K562 (cell line): ENCODE data around the gene PDE11A. TPM values are rescaled to one million over a fixed set of nuclear protein-coding genes. Genes with fewer than 3 reads are reported as not detected.
A peak's percentile ranks its signal among the peaks of the same experiment; 100 is the strongest.

ENCODE experiments used
- ESRRA ChIP-seq: fragments of 450-650 bp; IDR thresholded peaks from 2 replicates; pipeline ENCODE4 v1.6.1; 2014; ENCODE audit warnings: low read depth, mild to moderate bottlenecking, moderate library complexity, borderline replicate concordance
- FOXA1 ChIP-seq: fragments of 450-650 bp; IDR thresholded peaks from 2 replicates; pipeline ENCODE4 v1.6.1; 2016; ENCODE audit warnings: mild to moderate bottlenecking, borderline replicate concordance
- HMG20B ChIP-seq: fragments of 250-450 bp; sonication (Bioruptor Pico); IDR thresholded peaks from 2 replicates; pipeline ENCODE4 v1.5.0; 2021; ENCODE audit warnings: mild to moderate bottlenecking
- MTA1 ChIP-seq: fragments of 450-650 bp; IDR thresholded peaks from 2 replicates; pipeline ENCODE4 v1.6.1; 2017; ENCODE audit warnings: borderline replicate concordance
- POLR2G ChIP-seq: fragments of 200-400 bp; formaldehyde crosslinking; IDR thresholded peaks from 2 replicates; pipeline ENCODE4 v1.6.1; 2017; ENCODE audit warnings: low read depth, mild to moderate bottlenecking, antibody characterized with exemption, low read length, moderate library complexity
- SNAPC5 ChIP-seq: fragments of 250-450 bp; sonication (Bioruptor Pico); IDR thresholded peaks from 2 replicates; pipeline ENCODE4 v1.8.0; 2021; ENCODE audit warnings: moderate library complexity, mild to moderate bottlenecking, inconsistent platforms
- SRSF7 ChIP-seq: fragments of 200-400 bp; formaldehyde crosslinking; optimal IDR thresholded peaks from 2 replicates; pipeline ENCODE3; 2017; ENCODE audit warnings: mild to moderate bottlenecking, low read depth, low read length
- SUPT5H ChIP-seq: fragments of 450-650 bp; IDR thresholded peaks from 2 replicates; pipeline ENCODE4 v1.6.1; 2016
- ZNF766 ChIP-seq: fragments of 200-800 bp; sonication (Bioruptor generic); conservative IDR thresholded peaks from 2 replicates; pipeline ENCODE4 v1.6.1; 2016; ENCODE audit warnings: missing genetic modification characterization, missing compliant biosample characterization
- polyA plus RNA-seq, 8 experiments: library from polyadenylated mRNA; depleted of rRNA in 4 of 8; stranded (reverse) in 5 of 8; unstranded in 3 of 8; fragments of >200 nt; fragmentation: Nextera tagmentation in 2 of 8; fragmentation: Illumina TruSeq in 1 of 8; extraction: Ambion mirVana in 2 of 8; extraction: Trizol in 1 of 8; gene quantifications; 2 replicates each; pipeline versions ENCODE4 v1.2.1 to v1.2.3, GENCODE V29; 2011 to 2014; ENCODE audit warnings: inconsistent platforms in 1 of 8, missing spikeins in 1 of 8
- total RNA-seq, 7 experiments: library from RNA; depleted of rRNA in 6 of 7; stranded (reverse); fragments of >200 nt in 6 of 7; fragmentation: Illumina TruSeq in 2 of 7; extraction: Trizol in 2 of 7; gene quantifications; 2 replicates each; pipeline versions ENCODE4 v1.2.1 to v1.2.3, GENCODE V29; 2011 to 2021; ENCODE audit warnings: low replicate concordance in 1 of 7
- TF ChIP-seq, protein P1 (sequence below), 3 experiments: fragments of 200-800 bp in 1 of 3; sonication (Bioruptor generic) in 1 of 3; sonication (generic) in 1 of 3; formaldehyde crosslinking in 1 of 3; IDR thresholded peaks; 2 replicates each; pipeline versions ENCODE4 v1.6.1 to v1.8.0; 2016 to 2022; ENCODE audit warnings: mild to moderate bottlenecking in 2 of 3, missing compliant biosample characterization in 2 of 3, missing genetic modification characterization in 2 of 3, missing genetic modification reagents in 1 of 3
- TF ChIP-seq, protein P2 (sequence below): fragments of 450-650 bp; formaldehyde crosslinking; IDR thresholded peaks from 2 replicates; pipeline ENCODE4 v1.4.0; 2020; ENCODE audit warnings: mild to moderate bottlenecking, moderate library complexity
- TF ChIP-seq, protein P3 (sequence below): fragments of 200-400 bp; formaldehyde crosslinking; IDR thresholded peaks from 2 replicates; pipeline ENCODE4 v1.6.1; 2017; ENCODE audit warnings: mild to moderate bottlenecking, low read depth, low read length, moderate library complexity
- TF ChIP-seq, protein P4 (sequence below): fragments of 450-650 bp; IDR thresholded peaks from 2 replicates; pipeline ENCODE4 v1.6.1; 2016; ENCODE audit warnings: low read depth

Gene PDE11A
- total and polyA plus RNA-seq, 9 of the 15 experiments (the other 6 are each of a cell fraction or from before 2014, with no cell fraction given), result 3.2 to 22.1 (median 5.7) TPM

DNA sequence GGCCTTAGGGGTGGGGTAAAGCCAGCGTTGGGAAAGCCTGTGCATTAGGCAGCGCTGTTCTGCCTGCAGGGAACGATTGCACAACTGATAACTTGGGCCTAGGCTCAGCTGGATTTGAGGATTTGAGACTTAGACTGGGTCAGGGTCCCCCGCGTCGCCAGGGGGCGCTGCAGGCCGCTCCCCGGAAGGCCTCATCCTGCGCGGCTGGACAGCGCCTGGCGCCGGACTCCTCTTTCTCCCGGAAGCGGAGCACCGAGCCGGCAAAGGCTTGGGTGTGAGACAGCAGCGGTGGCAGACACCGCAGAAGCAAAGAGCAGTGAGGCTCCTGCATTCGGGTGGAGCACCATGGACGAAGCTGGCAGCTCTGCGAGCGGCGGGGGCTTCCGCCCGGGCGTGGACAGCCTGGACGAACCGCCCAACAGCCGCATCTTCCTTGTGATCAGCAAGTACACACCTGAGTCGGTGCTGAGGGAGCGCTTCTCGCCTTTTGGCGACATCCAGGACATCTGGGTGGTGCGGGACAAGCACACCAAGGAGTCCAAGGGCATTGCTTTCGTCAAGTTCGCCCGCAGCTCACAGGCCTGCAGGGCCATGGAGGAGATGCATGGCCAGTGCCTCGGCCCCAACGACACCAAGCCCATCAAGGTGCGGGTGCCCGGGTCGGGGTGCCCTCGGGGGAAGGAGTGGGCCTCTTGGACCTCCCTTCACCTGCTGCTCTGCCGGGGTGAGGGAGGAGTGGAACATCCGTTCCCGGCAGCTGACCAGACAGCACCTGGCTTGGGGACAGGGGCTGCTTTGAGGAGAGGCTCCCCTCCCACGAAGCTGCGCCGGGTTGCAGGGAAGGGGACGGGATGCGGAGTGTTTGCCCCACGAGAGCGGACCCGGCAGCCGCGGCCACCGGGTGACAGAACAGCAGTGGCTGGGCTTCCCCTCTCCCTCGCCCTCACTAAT is 39.9 kb upstream of the PDE11A start, which contains the start of gene RBM45 (continued):
- TF ChIP-seq, protein P1, sequence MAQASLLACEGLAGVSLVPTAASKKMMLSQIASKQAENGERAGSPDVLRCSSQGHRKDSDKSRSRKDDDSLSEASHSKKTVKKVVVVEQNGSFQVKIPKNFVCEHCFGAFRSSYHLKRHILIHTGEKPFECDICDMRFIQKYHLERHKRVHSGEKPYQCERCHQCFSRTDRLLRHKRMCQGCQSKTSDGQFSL (CRISPR knock-in tag; IDR thresholded peaks at IDR 0.05), result no peak
- TF ChIP-seq, protein P1 (tag; IDR thresholded peaks at IDR 0.05), result no peak
- TF ChIP-seq POLR2G (peak; percentile 95), SRSF7 (no peak), ZNF766 (CRISPR knock-in tag) (peak; percentile 60; the same call in 1 of the 2 replicates), SUPT5H (peak; percentile 92), ESRRA (peak; percentile 69), SNAPC5 (no peak), FOXA1 (no peak), MTA1 (0 out of 2 replicates have a peak, but pooled peaks have one; percentile 25), HMG20B (CRISPR knock-in tag) (no peak)
- TF ChIP-seq, protein P2, sequence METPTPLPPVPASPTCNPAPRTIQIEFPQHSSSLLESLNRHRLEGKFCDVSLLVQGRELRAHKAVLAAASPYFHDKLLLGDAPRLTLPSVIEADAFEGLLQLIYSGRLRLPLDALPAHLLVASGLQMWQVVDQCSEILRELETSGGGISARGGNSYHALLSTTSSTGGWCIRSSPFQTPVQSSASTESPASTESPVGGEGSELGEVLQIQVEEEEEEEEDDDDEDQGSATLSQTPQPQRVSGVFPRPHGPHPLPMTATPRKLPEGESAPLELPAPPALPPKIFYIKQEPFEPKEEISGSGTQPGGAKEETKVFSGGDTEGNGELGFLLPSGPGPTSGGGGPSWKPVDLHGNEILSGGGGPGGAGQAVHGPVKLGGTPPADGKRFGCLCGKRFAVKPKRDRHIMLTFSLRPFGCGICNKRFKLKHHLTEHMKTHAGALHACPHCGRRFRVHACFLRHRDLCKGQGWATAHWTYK, result no peak
- TF ChIP-seq, protein P3, sequence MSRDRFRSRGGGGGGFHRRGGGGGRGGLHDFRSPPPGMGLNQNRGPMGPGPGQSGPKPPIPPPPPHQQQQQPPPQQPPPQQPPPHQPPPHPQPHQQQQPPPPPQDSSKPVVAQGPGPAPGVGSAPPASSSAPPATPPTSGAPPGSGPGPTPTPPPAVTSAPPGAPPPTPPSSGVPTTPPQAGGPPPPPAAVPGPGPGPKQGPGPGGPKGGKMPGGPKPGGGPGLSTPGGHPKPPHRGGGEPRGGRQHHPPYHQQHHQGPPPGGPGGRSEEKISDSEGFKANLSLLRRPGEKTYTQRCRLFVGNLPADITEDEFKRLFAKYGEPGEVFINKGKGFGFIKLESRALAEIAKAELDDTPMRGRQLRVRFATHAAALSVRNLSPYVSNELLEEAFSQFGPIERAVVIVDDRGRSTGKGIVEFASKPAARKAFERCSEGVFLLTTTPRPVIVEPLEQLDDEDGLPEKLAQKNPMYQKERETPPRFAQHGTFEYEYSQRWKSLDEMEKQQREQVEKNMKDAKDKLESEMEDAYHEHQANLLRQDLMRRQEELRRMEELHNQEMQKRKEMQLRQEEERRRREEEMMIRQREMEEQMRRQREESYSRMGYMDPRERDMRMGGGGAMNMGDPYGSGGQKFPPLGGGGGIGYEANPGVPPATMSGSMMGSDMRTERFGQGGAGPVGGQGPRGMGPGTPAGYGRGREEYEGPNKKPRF, result no peak
- TF ChIP-seq, protein P4, sequence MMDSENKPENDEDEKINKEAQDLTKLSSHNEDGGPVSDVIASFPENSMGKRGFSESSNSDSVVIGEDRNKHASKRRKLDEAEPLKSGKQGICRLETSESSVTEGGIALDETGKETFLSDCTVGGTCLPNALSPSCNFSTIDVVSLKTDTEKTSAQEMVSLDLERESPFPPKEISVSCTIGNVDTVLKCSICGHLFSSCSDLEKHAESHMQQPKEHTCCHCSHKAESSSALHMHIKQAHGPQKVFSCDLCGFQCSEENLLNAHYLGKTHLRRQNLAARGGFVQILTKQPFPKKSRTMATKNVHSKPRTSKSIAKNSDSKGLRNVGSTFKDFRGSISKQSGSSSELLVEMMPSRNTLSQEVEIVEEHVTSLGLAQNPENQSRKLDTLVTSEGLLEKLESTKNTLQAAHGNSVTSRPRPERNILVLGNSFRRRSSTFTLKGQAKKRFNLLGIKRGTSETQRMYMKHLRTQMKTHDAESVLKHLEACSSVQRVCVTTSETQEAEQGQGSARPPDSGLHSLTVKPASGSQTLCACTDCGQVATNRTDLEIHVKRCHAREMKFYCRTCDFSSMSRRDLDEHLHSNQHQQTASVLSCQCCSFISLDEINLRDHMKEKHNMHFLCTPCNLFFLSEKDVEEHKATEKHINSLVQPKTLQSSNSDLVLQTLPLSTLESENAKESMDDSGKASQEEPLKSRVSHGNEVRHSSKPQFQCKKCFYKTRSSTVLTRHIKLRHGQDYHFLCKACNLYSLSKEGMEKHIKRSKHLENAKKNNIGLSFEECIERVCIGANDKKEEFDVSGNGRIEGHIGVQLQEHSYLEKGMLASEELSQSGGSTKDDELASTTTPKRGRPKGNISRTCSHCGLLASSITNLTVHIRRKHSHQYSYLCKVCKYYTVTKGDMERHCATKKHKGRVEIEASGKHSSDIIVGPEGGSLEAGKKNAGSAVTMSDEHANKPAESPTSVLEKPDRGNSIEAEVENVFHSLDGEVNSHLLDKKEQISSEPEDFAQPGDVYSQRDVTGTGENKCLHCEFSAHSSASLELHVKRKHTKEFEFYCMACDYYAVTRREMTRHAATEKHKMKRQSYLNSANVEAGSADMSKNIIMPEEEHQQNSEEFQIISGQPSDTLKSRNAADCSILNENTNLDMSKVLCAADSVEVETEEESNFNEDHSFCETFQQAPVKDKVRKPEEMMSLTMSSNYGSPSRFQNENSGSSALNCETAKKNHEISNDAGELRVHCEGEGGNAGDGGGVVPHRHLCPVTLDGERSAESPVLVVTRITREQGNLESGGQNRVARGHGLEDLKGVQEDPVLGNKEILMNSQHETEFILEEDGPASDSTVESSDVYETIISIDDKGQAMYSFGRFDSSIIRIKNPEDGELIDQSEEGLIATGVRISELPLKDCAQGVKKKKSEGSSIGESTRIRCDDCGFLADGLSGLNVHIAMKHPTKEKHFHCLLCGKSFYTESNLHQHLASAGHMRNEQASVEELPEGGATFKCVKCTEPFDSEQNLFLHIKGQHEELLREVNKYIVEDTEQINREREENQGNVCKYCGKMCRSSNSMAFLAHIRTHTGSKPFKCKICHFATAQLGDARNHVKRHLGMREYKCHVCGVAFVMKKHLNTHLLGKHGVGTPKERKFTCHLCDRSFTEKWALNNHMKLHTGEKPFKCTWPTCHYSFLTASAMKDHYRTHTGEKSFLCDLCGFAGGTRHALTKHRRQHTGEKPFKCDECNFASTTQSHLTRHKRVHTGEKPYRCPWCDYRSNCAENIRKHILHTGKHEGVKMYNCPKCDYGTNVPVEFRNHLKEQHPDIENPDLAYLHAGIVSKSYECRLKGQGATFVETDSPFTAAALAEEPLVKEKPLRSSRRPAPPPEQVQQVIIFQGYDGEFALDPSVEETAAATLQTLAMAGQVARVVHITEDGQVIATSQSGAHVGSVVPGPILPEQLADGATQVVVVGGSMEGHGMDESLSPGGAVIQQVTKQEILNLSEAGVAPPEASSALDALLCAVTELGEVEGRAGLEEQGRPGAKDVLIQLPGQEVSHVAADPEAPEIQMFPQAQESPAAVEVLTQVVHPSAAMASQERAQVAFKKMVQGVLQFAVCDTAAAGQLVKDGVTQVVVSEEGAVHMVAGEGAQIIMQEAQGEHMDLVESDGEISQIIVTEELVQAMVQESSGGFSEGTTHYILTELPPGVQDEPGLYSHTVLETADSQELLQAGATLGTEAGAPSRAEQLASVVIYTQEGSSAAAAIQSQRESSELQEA, result no peak
